ENCODE results near the gene AGMAT.

- no peak for TF ChIP-seq EZH2 (IDR thresholded peaks at IDR 0.05; ENCODE audit: borderline replicate concordance, low read depth, low read length, severe bottlenecking)
- no peak for TF ChIP-seq CTCF (IDR thresholded peaks at IDR 0.05; ENCODE audit: borderline replicate concordance, extremely low read depth, low read length, poor library complexity, severe bottlenecking)
These were observed 40.4 kb upstream of the AGMAT start for GRCh38 chr1:15625056-15625917.
